Mucosa of rectum (tissue), 2 donors: Measurements from ENCODE around the gene ATOH1.

Experiments used
- H3K27ac ChIP-seq, 2 donors: one replicate each; pipeline ENCODE4 v1.7.0; 2013; ENCODE audit warnings: inconsistent platforms in 2 of 2, low read depth in 2 of 2, low read length in 2 of 2
- H3K27me3 ChIP-seq, 2 donors: one replicate each; pipeline ENCODE4 v1.7.0; 2013; ENCODE audit warnings: low read length in 2 of 2; ENCODE audit not compliant: control insufficient read depth in 2 of 2, insufficient read depth in 2 of 2
- H3K36me3 ChIP-seq, 2 donors: one replicate each; pipeline ENCODE4 v1.7.0; 2013; ENCODE audit warnings: low read length in 2 of 2; ENCODE audit not compliant: control insufficient read depth in 2 of 2, insufficient read depth in 2 of 2
- H3K4me1 ChIP-seq, 2 donors: one replicate each; pipeline ENCODE4 v1.7.0; 2013; ENCODE audit warnings: low read length in 2 of 2, mild to moderate bottlenecking in 1 of 2; ENCODE audit not compliant: control insufficient read depth in 2 of 2, insufficient read depth in 2 of 2
- H3K4me3 ChIP-seq, 2 donors: one replicate each; pipeline ENCODE4 v1.7.0; 2013; ENCODE audit warnings: low read length in 2 of 2
- H3K9ac ChIP-seq, 2 donors: one replicate each; pipeline ENCODE4 v1.7.0; 2013; ENCODE audit warnings: low read length in 2 of 2, low read depth in 1 of 2, mild to moderate bottlenecking in 1 of 2
- H3K9me3 ChIP-seq, 2 donors: one replicate each; pipeline ENCODE4 v1.7.0; 2013; ENCODE audit warnings: low read length in 2 of 2; ENCODE audit not compliant: control insufficient read depth in 2 of 2
- donor health status: healthy.
- donor health status: Normal muscosa, but diverticular disease.

ATOH1 gene

GRCh38 chr4:93813092-93813491 lies 15.5 kb upstream of the ATOH1 start:
- no peaks in the 10 kb centered on the region for H3K36me3 ChIP-seq

GRCh38 chr4:93814141-93814540 lies 14.4 kb upstream of the ATOH1 start:
- H3K9me3 ChIP-seq = no peaks in the 10 kb centered on the region
- H3K27me3 ChIP-seq = no peaks in the 10 kb centered on the region
- no peak overlapping the region for H3K9ac ChIP-seq
- H3K4me1 ChIP-seq = no peaks in the 10 kb centered on the region
- no peaks in the 10 kb centered on the region for H3K36me3 ChIP-seq
- H3K27ac ChIP-seq = no peak overlapping the region
- no peak overlapping the region for H3K4me3 ChIP-seq

More at GRCh38 chr4:93813092-93813491, 15.5 kb upstream of the ATOH1 start:
- no peak overlapping the region for H3K4me3 ChIP-seq
- no peaks in the 10 kb centered on the region for H3K4me1 ChIP-seq
- no peaks in the 10 kb centered on the region for H3K9me3 ChIP-seq
- no peak overlapping the region for H3K27ac ChIP-seq
- no peak overlapping the region for H3K9ac ChIP-seq
- no peaks in the 10 kb centered on the region for H3K27me3 ChIP-seq

GRCh38 chr4:93814722-93815121 lies 13.8 kb upstream of the ATOH1 start:
- H3K36me3 ChIP-seq = no peaks in the 10 kb centered on the region
- H3K9me3 ChIP-seq = no peaks in the 10 kb centered on the region
- no peaks in the 10 kb centered on the region for H3K4me1 ChIP-seq
- no peak overlapping the region for H3K9ac ChIP-seq
- H3K27ac ChIP-seq = no peak overlapping the region
- H3K27me3 ChIP-seq = no peaks in the 10 kb centered on the region
- H3K4me3 ChIP-seq = no peak overlapping the region

GRCh38 chr4:93825551-93826216 lies 2.9 kb upstream of the ATOH1 start:
- H3K36me3 ChIP-seq = no peaks in the 10 kb centered on the region
- no peak overlapping the region for H3K27ac ChIP-seq
- no peak overlapping the region for H3K4me3 ChIP-seq
- peaks cover 22 to 34% of the 10 kb centered on the region in 2 donors for H3K27me3 ChIP-seq
- no peaks in the 10 kb centered on the region for H3K9me3 ChIP-seq
- H3K9ac ChIP-seq = no peak overlapping the region
- H3K4me1 ChIP-seq = peaks cover 2 to 18% of the 10 kb centered on the region in 2 donors

GRCh38 chr4:93827272-93827947 lies 1.1 kb upstream of the ATOH1 start:
- Histone ChIP-seq H3K27me3 (peaks cover 36 to 51% of the 10 kb centered on the region in 2 donors), H3K27ac (peak overlapping the region; percentile 50 to 64), H3K36me3 (no peaks in the 10 kb centered on the region), H3K4me3 (peak overlapping the region; percentile 54 to 56), H3K9me3 (no peaks in the 10 kb centered on the region), H3K4me1 (peaks cover 2 to 23% of the 10 kb centered on the region in 2 donors), H3K9ac (peak overlapping the region; percentile 15 to 42)

- peak overlapping the region; percentile 56 to 61 for H3K9ac ChIP-seq
- peak overlapping the region; percentile 71 to 75 for H3K27ac ChIP-seq
- H3K27me3 ChIP-seq = peaks cover 43 to 53% of the 10 kb centered on the region in 2 donors
- no peaks in the 10 kb centered on the region for H3K9me3 ChIP-seq
- no peaks in the 10 kb centered on the region for H3K36me3 ChIP-seq
- peaks cover 2 to 23% of the 10 kb centered on the region in 2 donors for H3K4me1 ChIP-seq
- peak overlapping the region; percentile 62 to 67 for H3K4me3 ChIP-seq
Observed at GRCh38 chr4:93828995-93829819, 654 bp downstream of the ATOH1 start.

- Histone ChIP-seq H3K36me3 (no peaks in the 10 kb centered on the region), H3K4me1 (peaks cover 2 to 23% of the 10 kb centered on the region in 2 donors), H3K9ac (peak overlapping the region; percentile 56 to 61), H3K27me3 (peaks cover 45 to 53% of the 10 kb centered on the region in 2 donors), H3K4me3 (peak overlapping the region; percentile 62 to 67), H3K9me3 (no peaks in the 10 kb centered on the region), H3K27ac (peak overlapping the region; percentile 71 to 75)
Observed at GRCh38 chr4:93829820-93830687, 1.5 kb downstream of the ATOH1 start.

GRCh38 chr4:93831716-93832496 lies 3.4 kb downstream of the ATOH1 start:
- no peaks in the 10 kb centered on the region for H3K36me3 ChIP-seq
- H3K27ac ChIP-seq = peak overlapping the region; percentile 38 to 68
- H3K4me3 ChIP-seq = peak overlapping the region; percentile 26 to 67
- H3K4me1 ChIP-seq = peaks cover 2 to 23% of the 10 kb centered on the region in 2 donors
- H3K9me3 ChIP-seq = no peaks in the 10 kb centered on the region
- H3K27me3 ChIP-seq = peaks cover 42 to 49% of the 10 kb centered on the region in 2 donors
- no peak overlapping the region for H3K9ac ChIP-seq
